A673 (cell line): ENCODE data around the gene DEFB131B. TPM values are rescaled to one million over a fixed set of nuclear protein-coding genes. Genes with fewer than 3 reads are reported as not detected.
"Not testable (repeated sequence)": the region's sequence is repeated elsewhere in the genome, so short reads cannot be mapped to it uniquely, and the experiment has no call there.

Experiments
- BruUV-seq: library from RNA; stranded (reverse); fragments of 400-500 nt; replicated peaks from 2 replicates; lab custom pipeline; 2021; lab: Mats Ljungman, UMichigan
- CTCF ChIA-PET: fragments of 300-600 bp; sonication (Branson Sonifier 250); formaldehyde crosslinking; loops from one replicate; lab custom pipeline; 2022; ENCODE audit warnings: antibody characterized with exemption; lab: Charles Lee
- POLR2A ChIA-PET: fragments of 300-600 bp; sonication (Branson Sonifier 250); formaldehyde crosslinking; loops from one replicate; lab custom pipeline; 2022; ENCODE audit warnings: antibody characterized with exemption; ENCODE audit not compliant: low non-redundant PET; lab: Charles Lee
- DNase-seq: peaks from one replicate; pipeline ENCODE4 v3.0.0-alpha.2; 2015; ENCODE audit warnings: low spot score
- H3K27ac ChIP-seq: fragments of 200-600 bp; sonication (generic); 2 replicates; pipeline ENCODE4 v1.5.1; 2016; ENCODE audit warnings: mixed run types, low read depth, mild to moderate bottlenecking, mixed read lengths, antibody characterized with exemption, low read length; ENCODE audit not compliant: poor library complexity, severe bottlenecking
- H3K27me3 ChIP-seq: fragments of 200-600 bp; sonication (generic); replicated peaks from 2 replicates; pipeline ENCODE4 v1.6.1; 2017; ENCODE audit warnings: mixed run types, low read depth, mild to moderate bottlenecking, mixed read lengths, antibody characterized with exemption, low read length; ENCODE audit not compliant: insufficient read depth, poor library complexity
- H3K36me3 ChIP-seq: fragments of 200-600 bp; sonication (generic); 2 replicates; pipeline ENCODE4 v1.6.1; 2016; ENCODE audit warnings: mixed run types, mild to moderate bottlenecking, mixed read lengths, antibody characterized with exemption, low read length; ENCODE audit not compliant: insufficient read depth, poor library complexity, severe bottlenecking
- H3K4me1 ChIP-seq: fragments of 200-600 bp; sonication (generic); 2 replicates; pipeline ENCODE4 v1.6.1; 2017; ENCODE audit warnings: mixed run types, mild to moderate bottlenecking, mixed read lengths, antibody characterized with exemption, low read length; ENCODE audit not compliant: insufficient read depth, poor library complexity, severe bottlenecking
- H3K4me3 ChIP-seq: fragments of 200-600 bp; sonication (generic); 2 replicates; pipeline ENCODE4 v1.5.1; 2016; ENCODE audit warnings: low read depth, mixed run types, mild to moderate bottlenecking, mixed read lengths, low read length; ENCODE audit not compliant: poor library complexity, severe bottlenecking
- H3K9me3 ChIP-seq: fragments of 200-600 bp; sonication (generic); 2 replicates; pipeline ENCODE4 v1.6.1; 2016; ENCODE audit warnings: mixed run types, low read depth, mild to moderate bottlenecking, mixed read lengths, antibody characterized with exemption, low read length; ENCODE audit not compliant: poor library complexity, severe bottlenecking
- CTCF ChIP-seq: fragments of 300-800, 200-600 bp; sonication (generic); conservative IDR thresholded peaks from 2 replicates; pipeline ENCODE4 v1.5.1; 2017; ENCODE audit warnings: low read depth, mild to moderate bottlenecking, antibody characterized with exemption, low read length, moderate library complexity, mixed read lengths
- intact Hi-C: fragments of 100-400 bp; cut with micrococcal nuclease; formaldehyde crosslinking; loops from one replicate; pipeline ENCODE4 v1.10.0; 2022; ENCODE audit not compliant: unreplicated experiment
- total RNA-seq: library from RNA; stranded (reverse); gene quantifications from 2 replicates; pipeline ENCODE4 v1.2.3, GENCODE V29; 2021

The DEFB131B gene
- total RNA-seq, 1 experiment from 2014 or later: not detected

GRCh38 chr11:71863978-71864627 is 14.2 kb upstream of the DEFB131B start:
- BruUV-seq, H3K4me1 ChIP-seq, intact Hi-C loops, POLR2A ChIA-PET, H3K27me3 ChIP-seq, CTCF ChIA-PET, H3K9me3 ChIP-seq, H3K36me3 ChIP-seq, H3K27ac ChIP-seq, H3K4me3 ChIP-seq: not testable (repeated sequence)
- DNase-seq: peak; percentile 80
- TF ChIP-seq CTCF: peak; percentile 67

- H3K27ac ChIP-seq, intact Hi-C loops, H3K36me3 ChIP-seq, H3K9me3 ChIP-seq, DNase-seq, POLR2A ChIA-PET, H3K4me1 ChIP-seq, H3K27me3 ChIP-seq, BruUV-seq, H3K4me3 ChIP-seq, CTCF ChIA-PET: not testable (repeated sequence)
- peak; percentile 25; the same call in 1 of the 2 replicates for TF ChIP-seq CTCF
Observed at GRCh38 chr11:71867209-71867608, 11.0 kb upstream of the DEFB131B start.

- H3K27ac ChIP-seq, H3K4me3 ChIP-seq, DNase-seq, BruUV-seq, H3K27me3 ChIP-seq, H3K9me3 ChIP-seq, H3K36me3 ChIP-seq, POLR2A ChIA-PET, intact Hi-C loops, CTCF ChIA-PET, H3K4me1 ChIP-seq: not testable (repeated sequence)
Observed at GRCh38 chr11:71869931-71870330, 8.3 kb upstream of the DEFB131B start.

GRCh38 chr11:71870661-71871060 is 7.6 kb upstream of the DEFB131B start:
- CTCF ChIA-PET, BruUV-seq, intact Hi-C loops: not testable (repeated sequence)

GRCh38 chr11:71876262-71876661 is 2.0 kb upstream of the DEFB131B start:
- BruUV-seq, H3K27me3 ChIP-seq, POLR2A ChIA-PET, CTCF ChIA-PET, H3K4me3 ChIP-seq, intact Hi-C loops, H3K4me1 ChIP-seq, DNase-seq, H3K27ac ChIP-seq, H3K36me3 ChIP-seq, H3K9me3 ChIP-seq: not testable (repeated sequence)

More at GRCh38 chr11:71870661-71871060, 7.6 kb upstream of the DEFB131B start:
- H3K9me3 ChIP-seq, H3K4me1 ChIP-seq, POLR2A ChIA-PET, H3K27ac ChIP-seq, DNase-seq, H3K4me3 ChIP-seq, H3K27me3 ChIP-seq, H3K36me3 ChIP-seq: not testable (repeated sequence)

- H3K9me3 ChIP-seq, BruUV-seq, intact Hi-C loops, H3K4me3 ChIP-seq, H3K4me1 ChIP-seq, H3K36me3 ChIP-seq, DNase-seq, POLR2A ChIA-PET, CTCF ChIA-PET, H3K27ac ChIP-seq, H3K27me3 ChIP-seq: not testable (repeated sequence)
Observed at GRCh38 chr11:71885806-71886205, 7.6 kb downstream of the DEFB131B start.
